ENCODE results near the gene SLC6A15. TPM values are rescaled to one million over a fixed set of nuclear protein-coding genes. Genes with fewer than 3 reads are reported as not detected.

The SLC6A15 gene
- total and polyA plus RNA-seq, 2 of the 13 experiments (the other 11 are each of a cell fraction or from before 2014, with no cell fraction given): not detected

- FAIRE-seq (no peak), ATAC-seq (no peak), DNase-seq (ENCODE audit: low spot score) (no peak)
- no peaks in the 10 kb centered on the region for H3K27me3 ChIP-seq (ENCODE audit: control insufficient read depth in 1 of 2, insufficient read depth in 2 of 2, low read length in 2 of 2)
- no peak overlapping the region for H3K9ac ChIP-seq (ENCODE audit: insufficient read depth, low read depth, low read length)
- no peaks in the 10 kb centered on the region for H3K9me3 ChIP-seq (ENCODE audit: low read length)
- no peaks in the 10 kb centered on the region for H3K36me3 ChIP-seq (replicated peaks in 1 of 2; ENCODE audit: control insufficient read depth in 1 of 2, insufficient read depth in 2 of 2, low read length in 2 of 2)
- no peak overlapping the region for H3K4me3 ChIP-seq (replicated peaks in 1 of 3; ENCODE audit: insufficient read depth in 1 of 3, low read depth in 2 of 3, low read length in 3 of 3)
- H3K4me2 ChIP-seq (ENCODE audit: low read depth, low read length): no peak overlapping the region
- H3K4me1 ChIP-seq (ENCODE audit: insufficient read depth, low read length): no peaks in the 10 kb centered on the region
- ChIA-PET POLR2A (no interaction called here), CTCF (ENCODE audit: low intra/inter-chr PET ratio, low total read pairs) (no interaction called here)
- H4K20me1 ChIP-seq (ENCODE audit: insufficient read depth, low read length): no peaks in the 10 kb centered on the region
- TF ChIP-seq ZNF589 (CRISPR knock-in tag; conservative IDR thresholded peaks at IDR 0.05) (no peak), HIVEP1 (CRISPR knock-in tag; IDR thresholded peaks at IDR 0.05) (no peak), PHF5A (CRISPR knock-in tag; IDR thresholded peaks at IDR 0.05; ENCODE audit: low read depth, unreplicated experiment) (no peak)
- intact Hi-C loops (cut with micrococcal nuclease; ENCODE audit: unreplicated experiment): no loop called here
- no peaks in the 10 kb centered on the region for H3K79me2 ChIP-seq (ENCODE audit: insufficient read depth, low read length)
- peak overlapping the region; percentile 27 for H2AFZ ChIP-seq (ENCODE audit: low read length)
- 1% methylated on average over 3 of the region's 3 CpGs for WGBS (ENCODE audit: low lambda C conversion rate)
- no peak overlapping the region for H3K27ac ChIP-seq (ENCODE audit: extremely low read length, insufficient read depth, low read length)
- BruUV-seq (replicated peaks): no TSS peak
- in situ Hi-C loops (cut with HindIII; ENCODE audit: extremely low pct_ligation_motif_present, low pct_unique_long_range_greater_than_20kb): no loop called here
Measured at GRCh38 chr12:84862186-84862585, 50.4 kb downstream of the SLC6A15 start.

GRCh38 chr12:84860718-84861117, 51.9 kb downstream of the SLC6A15 start:
- no peaks in the 10 kb centered on the region for H3K36me3 ChIP-seq (replicated peaks in 1 of 2; ENCODE audit: control insufficient read depth in 1 of 2, insufficient read depth in 2 of 2, low read length in 2 of 2)
- no peaks in the 10 kb centered on the region for H3K27me3 ChIP-seq (ENCODE audit: control insufficient read depth in 1 of 2, insufficient read depth in 2 of 2, low read length in 2 of 2)
- no peak for DNase-seq (ENCODE audit: low spot score)
- ATAC-seq: no peak
- H3K4me2 ChIP-seq (ENCODE audit: low read depth, low read length): no peak overlapping the region
- no peak overlapping the region for H3K9ac ChIP-seq (ENCODE audit: insufficient read depth, low read depth, low read length)
- H2AFZ ChIP-seq (ENCODE audit: low read length): no peak overlapping the region
- no peaks in the 10 kb centered on the region for H4K20me1 ChIP-seq (ENCODE audit: insufficient read depth, low read length)
- H3K4me3 ChIP-seq (replicated peaks in 1 of 3; ENCODE audit: insufficient read depth in 1 of 3, low read depth in 2 of 3, low read length in 3 of 3): no peak overlapping the region
- ChIA-PET POLR2A (no interaction called here), CTCF (ENCODE audit: low intra/inter-chr PET ratio, low total read pairs) (no interaction called here)
- FAIRE-seq: no peak
- no peak for TF ChIP-seq ZNF616 (CRISPR knock-in tag; IDR thresholded peaks at IDR 0.05; ENCODE audit: low read depth)
- TF ChIP-seq ZNF275 (CRISPR knock-in tag; IDR thresholded peaks at IDR 0.05; ENCODE audit: borderline replicate concordance): no peak
- TF ChIP-seq ZSCAN25 (CRISPR knock-in tag; IDR thresholded peaks at IDR 0.05): no peak
- no peak for TF ChIP-seq ZNF280D (CRISPR knock-in tag; IDR thresholded peaks at IDR 0.05)
- TF ChIP-seq ZNF773 (CRISPR knock-in tag; IDR thresholded peaks at IDR 0.05; ENCODE audit: borderline replicate concordance): no peak
- TF ChIP-seq MAFF (IDR thresholded peaks at IDR 0.05; ENCODE audit: low read depth, low read length): peak; percentile 28; the same call in 1 of the 2 replicates
- no peak for TF ChIP-seq ZBTB7B (CRISPR knock-in tag; IDR thresholded peaks at IDR 0.05)
- peak; percentile 34 to 53; a peak in 2 of 4 replicates for TF ChIP-seq MAFK (conservative IDR thresholded peaks at IDR 0.05 in 1 of 2, IDR thresholded peaks at IDR 0.05 in 1 of 2; ENCODE audit: low read length in 2 of 2)
- 8% methylated on average over 2 of the region's 2 CpGs for WGBS (ENCODE audit: low lambda C conversion rate)
- no peaks in the 10 kb centered on the region for H3K9me3 ChIP-seq (ENCODE audit: low read length)
- in situ Hi-C loops (cut with HindIII; ENCODE audit: extremely low pct_ligation_motif_present, low pct_unique_long_range_greater_than_20kb) (no loop called here), intact Hi-C loops (cut with micrococcal nuclease; ENCODE audit: unreplicated experiment) (no loop called here)
- no TSS peak for BruUV-seq (replicated peaks)
- H3K4me1 ChIP-seq (ENCODE audit: insufficient read depth, low read length): no peaks in the 10 kb centered on the region
- H3K79me2 ChIP-seq (ENCODE audit: insufficient read depth, low read length): no peaks in the 10 kb centered on the region
- no peak overlapping the region for H3K27ac ChIP-seq (ENCODE audit: extremely low read length, insufficient read depth, low read length)
